ENCODE data around the gene KLF6.

KLF6 gene

GRCh38 chr10:3757250-3757637, 27.8 kb downstream of the KLF6 start:
- no peak for DNase-seq (ENCODE audit: low read depth)

GRCh38 chr10:3756360-3756740, 28.7 kb downstream of the KLF6 start:
- TF ChIP-seq CTCF (conservative IDR thresholded peaks at IDR 0.05; ENCODE audit: low read depth, low read length): no peak
- H3K4me3 ChIP-seq (ENCODE audit: low read depth, low read length): no peak overlapping the region
- DNase-seq (ENCODE audit: low read depth): no peak

More at GRCh38 chr10:3757250-3757637, 27.8 kb downstream of the KLF6 start:
- no peak for TF ChIP-seq CTCF (conservative IDR thresholded peaks at IDR 0.05; ENCODE audit: low read depth, low read length)
- no peak overlapping the region for H3K4me3 ChIP-seq (ENCODE audit: low read depth, low read length)

- no peak for TF ChIP-seq CTCF (conservative IDR thresholded peaks at IDR 0.05; ENCODE audit: low read depth, low read length)
- no peak overlapping the region for H3K4me3 ChIP-seq (ENCODE audit: low read depth, low read length)
- peak; percentile 26 for DNase-seq (ENCODE audit: low read depth)
Observed at GRCh38 chr10:3755440-3756359, 29.3 kb downstream of the KLF6 start.

GRCh38 chr10:3754727-3755439, 30.1 kb downstream of the KLF6 start:
- TF ChIP-seq CTCF (conservative IDR thresholded peaks at IDR 0.05; ENCODE audit: low read depth, low read length): no peak
- DNase-seq (ENCODE audit: low read depth): peak; percentile 94
- H3K4me3 ChIP-seq (ENCODE audit: low read depth, low read length): no peak overlapping the region

GRCh38 chr10:3750854-3751253, 34.2 kb downstream of the KLF6 start:
- peak; percentile 46 for DNase-seq (ENCODE audit: low read depth)
- TF ChIP-seq CTCF (conservative IDR thresholded peaks at IDR 0.05; ENCODE audit: low read depth, low read length): no peak
- H3K4me3 ChIP-seq (ENCODE audit: low read depth, low read length): no peak overlapping the region

GRCh38 chr10:3750006-3750816, 34.8 kb downstream of the KLF6 start:
- no peak overlapping the region for H3K4me3 ChIP-seq (ENCODE audit: low read depth, low read length)
- peak; percentile 83 for DNase-seq (ENCODE audit: low read depth)
- no peak for TF ChIP-seq CTCF (conservative IDR thresholded peaks at IDR 0.05; ENCODE audit: low read depth, low read length)

All from choroid plexus epithelial cell (primary cell).